GM10266 (cell line): ENCODE measurements around the gene NAXE.
"Not testable (repeated sequence)": the region's sequence is repeated elsewhere in the genome, so short reads cannot be mapped to it uniquely, and the experiment has no call there.

Source experiments
- DNase-seq: peaks from one replicate; pipeline ENCODE4 v3.0.0; 2012; ENCODE audit errors: extremely low spot score
- CTCF ChIP-seq: IDR thresholded peaks from 2 replicates; pipeline ENCODE4 v1.5.1; 2012; ENCODE audit warnings: mild to moderate bottlenecking, low read depth; ENCODE audit not compliant: control insufficient read depth, insufficient read depth; ENCODE audit errors: missing control alignments

The NAXE gene

GRCh38 chr1:156586892-156587477 is 4.6 kb upstream of the NAXE start:
- no peak for DNase-seq

GRCh38 chr1:156587927-156588326 is 3.6 kb upstream of the NAXE start:
- not testable (repeated sequence) for DNase-seq

More at GRCh38 chr1:156586892-156587477, 4.6 kb upstream of the NAXE start:
- TF ChIP-seq CTCF = no peak

DNA sequence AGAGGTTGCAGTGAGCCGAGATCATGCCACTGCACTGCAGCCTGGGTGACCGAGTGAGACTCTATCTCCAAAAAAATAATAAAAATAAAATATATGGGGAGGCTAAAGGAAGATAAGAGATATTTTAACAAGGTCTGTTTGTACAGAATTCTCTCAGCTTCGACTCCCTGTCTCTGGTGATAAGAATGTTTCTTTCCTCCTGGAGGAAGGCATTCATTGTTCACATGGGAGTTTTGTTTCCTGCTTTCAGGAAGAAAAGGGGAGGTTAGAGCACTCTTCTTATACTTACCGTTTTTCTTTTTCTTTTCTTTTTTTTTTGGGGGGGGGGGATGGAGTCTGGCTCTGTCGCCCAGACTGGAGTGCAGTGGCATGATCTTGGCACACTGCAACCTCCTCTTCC is 2.0 kb upstream of the NAXE start:
- TF ChIP-seq CTCF = no peak
- no peak for DNase-seq

DNA sequence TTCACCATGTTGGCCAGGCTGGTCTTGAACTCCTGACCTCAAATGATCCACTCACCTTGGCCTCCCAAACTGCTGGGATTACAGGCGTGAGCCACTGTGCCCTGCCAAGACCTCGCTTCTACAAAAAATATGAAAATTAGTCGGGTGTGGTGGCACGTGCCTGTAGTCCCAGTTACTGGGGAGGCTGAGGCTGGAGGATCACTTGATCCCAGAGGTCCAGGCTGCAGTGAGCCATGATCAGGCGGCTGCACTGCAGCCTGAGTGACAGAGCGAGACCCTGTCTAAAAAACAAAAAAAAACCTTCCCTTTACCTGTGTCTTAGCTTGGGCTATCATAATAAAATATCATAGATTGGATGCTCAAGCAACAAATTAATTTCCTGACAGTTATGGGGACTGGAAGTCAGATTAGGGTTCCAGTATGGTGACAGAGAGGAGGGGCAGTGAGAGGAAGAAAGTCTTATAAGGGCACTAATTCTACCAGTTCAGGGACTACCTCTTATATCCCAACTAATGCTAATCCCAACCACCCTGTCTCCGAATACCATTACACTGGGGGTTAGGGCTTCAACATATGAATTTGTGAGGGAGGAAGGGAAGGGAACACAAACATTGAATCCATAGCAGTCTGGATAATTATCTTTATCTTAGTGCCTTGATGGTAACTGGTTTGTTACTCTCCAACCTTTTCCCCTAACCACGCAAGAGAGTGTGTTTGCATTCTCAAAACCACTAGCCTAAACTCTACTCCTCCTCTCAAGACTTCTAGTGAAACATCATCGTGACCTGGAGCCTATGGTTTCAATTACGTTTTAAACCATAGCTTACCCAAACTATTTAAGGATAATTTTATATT is 1.0 kb upstream of the NAXE start:
- DNase-seq = no peak
- TF ChIP-seq CTCF = no peak

DNA sequence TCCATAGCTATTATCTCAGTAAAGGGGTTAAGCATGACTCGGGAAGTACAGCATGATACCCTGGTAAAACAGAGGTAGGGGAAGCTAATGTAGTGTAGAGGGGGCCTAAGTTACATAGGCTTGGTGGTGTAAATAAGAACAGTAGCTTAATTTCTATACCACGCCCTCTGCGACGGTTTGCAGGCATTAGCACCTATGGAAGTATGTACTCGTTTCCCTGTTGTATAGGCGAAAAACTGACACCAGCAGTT is 470 bp upstream of the NAXE start:
- no peak for TF ChIP-seq CTCF
- DNase-seq = no peak

GRCh38 chr1:156592158-156592909 is 758 bp downstream of the NAXE start:
- TF ChIP-seq CTCF = no peak
- no peak for DNase-seq

DNA sequence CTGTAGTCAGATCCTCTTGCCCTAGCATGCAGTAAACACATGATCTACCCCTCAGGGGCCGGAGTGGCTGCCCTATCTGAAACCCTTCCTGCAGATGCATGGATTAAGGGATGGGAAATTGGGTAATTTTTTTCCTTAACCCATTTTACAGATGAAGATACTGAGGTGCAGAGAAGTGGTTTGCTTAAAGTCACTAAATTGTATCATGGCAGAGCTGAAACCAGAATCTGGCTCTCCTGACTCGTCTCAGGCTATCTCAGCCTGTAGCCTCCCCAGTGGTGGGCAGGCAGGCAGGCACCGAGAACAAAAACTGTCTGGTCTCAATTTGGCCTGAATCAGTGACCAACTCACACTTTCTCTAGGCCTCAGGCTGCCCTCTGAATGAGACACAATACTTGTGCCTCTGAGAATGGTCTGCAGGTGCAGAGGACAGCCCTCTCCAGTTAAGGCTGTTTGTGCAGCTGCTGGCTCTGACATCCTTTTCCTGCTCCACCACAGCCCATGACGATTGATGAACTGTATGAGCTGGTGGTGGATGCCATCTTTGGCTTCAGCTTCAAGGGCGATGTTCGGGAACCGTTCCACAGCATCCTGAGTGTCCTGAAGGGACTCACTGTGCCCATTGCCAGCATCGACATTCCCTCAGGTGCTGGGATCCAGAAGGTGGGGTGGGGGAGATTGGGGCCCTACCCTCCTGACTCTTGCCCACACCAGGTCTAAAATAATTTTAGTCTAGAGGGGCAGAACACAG is 1.5 kb downstream of the NAXE start:
- no peak for DNase-seq
- TF ChIP-seq CTCF = no peak
